K562 (cell line): Measurements from ENCODE around the gene CD44. TPM values are rescaled to one million over a fixed set of nuclear protein-coding genes. Genes with fewer than 3 reads are reported as not detected.

Experiments
- ATAC-seq: fragments of 200-7000 bp; cut with Tn5 transposase; 3 replicates; pipeline ENCODE4 v1.9.1; 2020; ENCODE audit warnings: moderate library complexity
- BruUV-seq: library from RNA; stranded (reverse); fragments of 400-500 nt; replicated peaks from 2 replicates; lab custom pipeline; 2021; lab: Mats Ljungman, UMichigan
- CTCF ChIA-PET: fragments of 300-600 bp; formaldehyde crosslinking; extraction: SDS; loops from one replicate; lab custom pipeline; 2021; ENCODE audit warnings: low intra/inter-chr PET ratio; lab: Yijun Ruan, JAX
- POLR2A ChIA-PET: fragments of 300-600, 350-650 bp; sonication (Branson Sonifier 250); formaldehyde crosslinking; extraction: SDS; loops from one replicate; lab custom pipeline; 2021; ENCODE audit warnings: antibody characterized with exemption, inconsistent platforms; lab: Yijun Ruan, JAX
- DNase-seq, 4 experiments: peaks; one replicate each; pipeline versions ENCODE4 v3.0.0 to v3.0.0-alpha.2; 2011 to 2018; ENCODE audit warnings: low spot score in 3 of 4, mixed read lengths in 3 of 4; ENCODE audit errors: extremely low read depth in 1 of 4
- FAIRE-seq: peaks from 2 replicates; lab custom pipeline; 2011; peaks lifted over from hg19 to GRCh38; lab: Jason Lieb, UNC
- H2AFZ ChIP-seq: 2 replicates; pipeline ENCODE4 v1.6.0; 2011; ENCODE audit warnings: low read depth, low read length, control low read depth, inconsistent platforms
- H3K27ac ChIP-seq: fragments of 200-600 bp; 3 replicates; pipeline ENCODE4 v1.8.0; 2011; ENCODE audit warnings: low read depth, mild to moderate bottlenecking, control low read depth, inconsistent platforms, low read length, moderate library complexity, mixed read lengths; ENCODE audit errors: extremely low read depth
- H3K27me3 ChIP-seq, 2 experiments: fragments of 300-600 bp in 1 of 2; 2 replicates in 1 of 2; 3 replicates in 1 of 2; pipeline versions ENCODE4 v1.6.0 to v1.8.0; 2011; ENCODE audit warnings: inconsistent platforms in 2 of 2, low read length in 2 of 2, mild to moderate bottlenecking in 1 of 2, mixed read lengths in 1 of 2, moderate library complexity in 1 of 2; ENCODE audit not compliant: control insufficient read depth in 2 of 2, insufficient read depth in 2 of 2
- H3K36me3 ChIP-seq: fragments of 300-600 bp; 3 replicates; pipeline ENCODE4 v1.8.0; 2011; ENCODE audit warnings: mild to moderate bottlenecking, low read length, inconsistent platforms; ENCODE audit not compliant: control insufficient read depth, insufficient read depth
- H3K4me1 ChIP-seq, 2 experiments: fragments of 200-600 bp in 1 of 2; replicated peaks in 1 of 2; 2 replicates in 1 of 2; 3 replicates in 1 of 2; pipeline versions ENCODE4 v1.5.1 to v1.8.0; 2011; ENCODE audit warnings: inconsistent platforms in 2 of 2, low read length in 2 of 2, mild to moderate bottlenecking in 1 of 2, mixed read lengths in 1 of 2, moderate library complexity in 1 of 2; ENCODE audit not compliant: control insufficient read depth in 2 of 2, insufficient read depth in 2 of 2
- H3K4me2 ChIP-seq: 2 replicates; pipeline ENCODE4 v1.6.1; 2011; ENCODE audit warnings: low read length, control low read depth, inconsistent platforms, mixed read lengths; ENCODE audit not compliant: insufficient read depth
- H3K4me3 ChIP-seq: fragments of 200-600 bp; sonication (generic), shearing (Covaris generic); 2 replicates; pipeline ENCODE4 v1.5.1; 2016; ENCODE audit warnings: control low read depth, inconsistent platforms
- H3K79me2 ChIP-seq: fragments of 200-600 bp; 3 replicates; pipeline ENCODE4 v1.8.0; 2011; ENCODE audit warnings: low read length, inconsistent platforms; ENCODE audit not compliant: control insufficient read depth, insufficient read depth
- H3K9ac ChIP-seq, 2 experiments: 2 replicates each; pipeline versions ENCODE4 v1.6.0 to v1.6.1; 2011; ENCODE audit warnings: low read depth in 2 of 2, low read length in 2 of 2, control low read depth in 1 of 2, inconsistent platforms in 1 of 2, mild to moderate bottlenecking in 1 of 2, mixed read lengths in 1 of 2; ENCODE audit not compliant: insufficient read depth in 1 of 2
- H3K9me1 ChIP-seq: one replicate; pipeline ENCODE4 v1.6.0; 2011; ENCODE audit warnings: inconsistent platforms, mild to moderate bottlenecking, low read length, moderate library complexity; ENCODE audit not compliant: control insufficient read depth, insufficient read depth
- H3K9me3 ChIP-seq: replicated peaks from 2 replicates; pipeline ENCODE4 v1.5.1; 2011; ENCODE audit warnings: low read depth, low read length, inconsistent platforms; ENCODE audit not compliant: control insufficient read depth, insufficient read depth
- H4K20me1 ChIP-seq: replicated peaks from 2 replicates; pipeline ENCODE4 v1.6.1; 2011; ENCODE audit warnings: low read length, inconsistent platforms, mixed read lengths; ENCODE audit not compliant: control insufficient read depth, insufficient read depth
- ARID3B ChIP-seq: fragments of 250-450 bp; sonication (Bioruptor Pico); IDR thresholded peaks from 2 replicates; pipeline ENCODE4 v1.4.0; 2020; ENCODE audit warnings: borderline replicate concordance
- CREB5 ChIP-seq: fragments of 250-450 bp; sonication (Bioruptor Pico); IDR thresholded peaks from 2 replicates; pipeline ENCODE4 v1.5.0; 2020; ENCODE audit warnings: mild to moderate bottlenecking
- KDM5B ChIP-seq: fragments of 200-600 bp; sonication (generic); IDR thresholded peaks from 2 replicates; pipeline ENCODE4 v1.6.1; 2012; ENCODE audit warnings: low read depth, mild to moderate bottlenecking, moderate library complexity, low read length, control low read depth, inconsistent platforms; ENCODE audit not compliant: insufficient replicate concordance
- MECOM ChIP-seq: fragments of 250-450 bp; sonication (Bioruptor Pico); IDR thresholded peaks from 2 replicates; pipeline ENCODE4 v1.8.0; 2022; ENCODE audit warnings: inconsistent platforms
- RCOR1 ChIP-seq, 2 experiments: IDR thresholded peaks; 2 replicates each; pipeline ENCODE4 v1.6.1; 2012; ENCODE audit warnings: low read depth in 2 of 2, low read length in 2 of 2, borderline replicate concordance in 1 of 2, improper control_type of control experiment in 1 of 2
- STAT5A ChIP-seq: IDR thresholded peaks from 2 replicates; pipeline ENCODE4 v1.6.1; 2012; ENCODE audit warnings: low read length, inconsistent platforms, borderline replicate concordance
- TSC22D4 ChIP-seq: fragments of 450-650 bp; IDR thresholded peaks from 2 replicates; pipeline ENCODE4 v1.6.1; 2016; ENCODE audit warnings: missing genetic modification characterization, missing biosample characterization, control low read depth
- ZFP30 ChIP-seq: fragments of 250-450 bp; sonication (Bioruptor Pico); IDR thresholded peaks from 2 replicates; pipeline ENCODE4 v1.8.0; 2022; ENCODE audit warnings: moderate library complexity, mild to moderate bottlenecking, inconsistent platforms, borderline replicate concordance
- ZNF133 ChIP-seq: fragments of 250-450 bp; sonication (Bioruptor Pico); IDR thresholded peaks from 2 replicates; pipeline ENCODE4 v1.4.0; 2020; ENCODE audit warnings: mild to moderate bottlenecking
- ZNF212 ChIP-seq: fragments of 450-650 bp; formaldehyde crosslinking; IDR thresholded peaks from 2 replicates; pipeline ENCODE4 v1.4.0; 2020; ENCODE audit warnings: mild to moderate bottlenecking
- ZNF431 ChIP-seq: sonication (generic); formaldehyde crosslinking; IDR thresholded peaks from 2 replicates; pipeline ENCODE4 v1.8.0; 2022; ENCODE audit warnings: mild to moderate bottlenecking, missing genetic modification reagents
- WGBS: fragments of 100-300 bp; shearing (Covaris generic); methylation state at CpG from one replicate; pipeline ENCODE4 v1.1.6; 2016; ENCODE audit warnings: low coverage, mixed read lengths; ENCODE audit not compliant: insufficient coverage; ENCODE audit errors: missing lambda C conversion rate; 5-methylcytosine and 5-hydroxymethylcytosine counted together
- in situ Hi-C: fragments of 300-500 bp; cut with MboI; formaldehyde crosslinking; loops from 4 replicates; pipeline ENCODE4 v1.15.0; 2018; ENCODE audit warnings: inconsistent platforms, mixed read lengths
- intact Hi-C: fragments of 100-400 bp; cut with micrococcal nuclease; formaldehyde crosslinking; loops from 2 replicates; pipeline ENCODE4 v1.14.2; 2022
- polyA plus RNA-seq, 8 experiments: library from polyadenylated mRNA; depleted of rRNA in 4 of 8; stranded (reverse) in 5 of 8; unstranded in 3 of 8; fragments of >200 nt; fragmentation: Nextera tagmentation in 2 of 8; fragmentation: Illumina TruSeq in 1 of 8; extraction: Ambion mirVana in 2 of 8; extraction: Trizol in 1 of 8; gene quantifications; 2 replicates each; pipeline versions ENCODE4 v1.2.1 to v1.2.3, GENCODE V29; 2011 to 2014; ENCODE audit warnings: inconsistent platforms in 1 of 8, missing spikeins in 1 of 8
- total RNA-seq, 7 experiments: library from RNA; depleted of rRNA in 6 of 7; stranded (reverse); fragments of >200 nt in 6 of 7; fragmentation: Illumina TruSeq in 2 of 7; extraction: Trizol in 2 of 7; gene quantifications; 2 replicates each; pipeline versions ENCODE4 v1.2.1 to v1.2.3, GENCODE V29; 2011 to 2021; ENCODE audit warnings: low replicate concordance in 1 of 7
- TF ChIP-seq, protein P1 (sequence below): fragments of 450-650 bp; formaldehyde crosslinking; conservative IDR thresholded peaks from 2 replicates; pipeline ENCODE4 v1.4.0; 2022; ENCODE audit warnings: mild to moderate bottlenecking, missing genetic modification characterization

The CD44 gene
- total and polyA plus RNA-seq, 9 of the 15 experiments (the other 6 are each of a cell fraction or from before 2014, with no cell fraction given) = 1.2 to 13.9 (median 3.0) TPM

GRCh38 chr11:35102267-35102666 lies 36.7 kb upstream of the CD44 start:
- Histone ChIP-seq H3K4me3 (no peak overlapping the region), H4K20me1 (no peaks in the 10 kb centered on the region), H3K79me2 (no peaks in the 10 kb centered on the region), H2AFZ (no peak overlapping the region), H3K9me1 (no peaks in the 10 kb centered on the region), H3K9me3 (no peaks in the 10 kb centered on the region), H3K36me3 (no peaks in the 10 kb centered on the region), H3K4me2 (no peak overlapping the region), H3K4me1 (peaks cover 0 to 7% of the 10 kb centered on the region in 2 experiments; a peak in 3 of 5 replicates), H3K27me3 (no peaks in the 10 kb centered on the region; a peak in 1 of 5 replicates), H3K27ac (no peak overlapping the region), H3K9ac (no peak overlapping the region)
- intact Hi-C loops = no loop called here
- DNase-seq = no peak
- CTCF ChIA-PET = no interaction called here
- no TSS peak for BruUV-seq
- TF ChIP-seq CREB5 (CRISPR knock-in tag) = no peak
- TF ChIP-seq ZFP30 (CRISPR knock-in tag) = no peak
- no peak for TF ChIP-seq ZNF212 (CRISPR knock-in tag)
- TF ChIP-seq, protein P1, sequence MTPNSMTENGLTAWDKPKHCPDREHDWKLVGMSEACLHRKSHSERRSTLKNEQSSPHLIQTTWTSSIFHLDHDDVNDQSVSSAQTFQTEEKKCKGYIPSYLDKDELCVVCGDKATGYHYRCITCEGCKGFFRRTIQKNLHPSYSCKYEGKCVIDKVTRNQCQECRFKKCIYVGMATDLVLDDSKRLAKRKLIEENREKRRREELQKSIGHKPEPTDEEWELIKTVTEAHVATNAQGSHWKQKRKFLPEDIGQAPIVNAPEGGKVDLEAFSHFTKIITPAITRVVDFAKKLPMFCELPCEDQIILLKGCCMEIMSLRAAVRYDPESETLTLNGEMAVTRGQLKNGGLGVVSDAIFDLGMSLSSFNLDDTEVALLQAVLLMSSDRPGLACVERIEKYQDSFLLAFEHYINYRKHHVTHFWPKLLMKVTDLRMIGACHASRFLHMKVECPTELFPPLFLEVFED (CRISPR knock-in tag) = no peak
- TF ChIP-seq KDM5B = no peak
- no peak for TF ChIP-seq ZNF133 (CRISPR knock-in tag)
- no peak for TF ChIP-seq ARID3B (CRISPR knock-in tag)
- no peak for TF ChIP-seq TSC22D4 (tag)
- TF ChIP-seq MECOM (CRISPR knock-in tag) = no peak
- no peak for TF ChIP-seq ZNF431
- TF ChIP-seq STAT5A = no peak
- TF ChIP-seq RCOR1 (IDR thresholded peaks at IDR 0.05; ENCODE audit: borderline replicate concordance in 1 of 2, low read depth in 2 of 2, low read length in 2 of 2) = no peak
- POLR2A ChIA-PET = interaction anchor here (0.6 kb wide), 1 partner anchor 216 kb away, joined by 3 read pairs; no protein-coding TSS in a partner anchor
- ATAC-seq = no peak
- WGBS = 0% methylated on average over 2 of the region's 2 CpGs
- FAIRE-seq = no peak
- in situ Hi-C loops = no loop called here
